Measurements from ENCODE around the gene MPPED2. TPM values are rescaled to one million over a fixed set of nuclear protein-coding genes. Genes with fewer than 3 reads are reported as not detected.

Gene MPPED2, protein sequence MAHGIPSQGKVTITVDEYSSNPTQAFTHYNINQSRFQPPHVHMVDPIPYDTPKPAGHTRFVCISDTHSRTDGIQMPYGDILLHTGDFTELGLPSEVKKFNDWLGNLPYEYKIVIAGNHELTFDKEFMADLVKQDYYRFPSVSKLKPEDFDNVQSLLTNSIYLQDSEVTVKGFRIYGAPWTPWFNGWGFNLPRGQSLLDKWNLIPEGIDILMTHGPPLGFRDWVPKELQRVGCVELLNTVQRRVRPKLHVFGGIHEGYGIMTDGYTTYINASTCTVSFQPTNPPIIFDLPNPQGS
- 2.4 to 4.0 TPM (median 2.6 TPM) in 3 replicates for total RNA-seq (2021)
- Bru-seq, nascent RNA: percentile 52 among the genes with signal in this experiment
- long read RNA-seq, experiment 1, partial matches to known transcripts: 0 of 6 reads
- long read RNA-seq, experiment 1, other reads (novel, unspliced or antisense): 6 of 6 reads
- long read RNA-seq, experiment 2, partial matches to known transcripts: 0 of 3 reads
- long read RNA-seq, experiment 2, other reads (novel, unspliced or antisense): 2 of 3 reads
- long read RNA-seq, experiment 3, partial matches to known transcripts: 0 of 1 reads
- long read RNA-seq, experiment 3, other reads (novel, unspliced or antisense): 1 of 1 reads

DNA sequence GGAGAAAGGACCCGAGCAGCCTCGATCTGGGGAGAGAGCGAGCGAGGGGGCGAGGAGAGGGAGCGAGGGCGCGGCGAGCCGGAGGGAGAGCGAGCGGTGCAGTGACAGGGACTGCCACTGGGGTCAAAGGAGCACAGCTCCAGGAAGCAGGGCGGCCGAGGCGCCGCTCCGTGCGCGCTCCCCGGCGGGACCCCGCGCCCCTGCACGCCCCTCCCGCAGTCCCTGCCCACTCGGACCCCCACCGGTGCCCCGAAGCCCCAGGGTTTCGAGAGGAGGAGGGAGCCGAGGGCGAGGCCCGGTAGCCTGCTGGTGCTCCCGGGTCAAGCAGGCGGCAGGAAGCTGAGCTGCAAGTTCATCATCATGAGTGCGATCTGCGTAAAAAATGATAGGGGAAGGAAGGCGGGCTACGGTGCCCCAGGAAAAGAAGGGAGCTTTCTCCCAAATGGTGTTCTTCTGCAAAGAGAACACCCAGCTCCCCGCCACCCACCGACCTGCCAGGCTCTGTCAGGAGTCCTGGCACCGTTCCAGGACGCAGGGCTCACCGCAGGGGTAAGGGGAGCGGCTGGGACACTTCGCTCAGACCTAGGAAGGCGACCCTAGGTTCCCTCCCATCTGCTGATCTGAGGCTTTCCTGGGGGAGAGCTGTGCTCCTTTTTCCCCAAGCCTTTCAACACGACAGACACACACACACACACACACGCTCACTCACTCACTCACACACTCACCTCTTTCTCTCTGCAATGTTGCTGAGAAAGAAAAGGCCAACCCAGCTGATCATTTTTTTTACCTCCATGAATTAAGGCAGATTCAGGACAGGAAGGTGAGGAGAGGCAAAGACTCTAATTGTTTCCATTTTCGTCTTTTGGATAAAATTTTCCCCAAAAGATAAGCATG is at the start of gene MPPED2:
Gene MPPED2, minus strand, starts transcription at position 103 of the 894 bp plus-strand sequence. CDS start 5,980 bp downstream, outside the sequence.
- Mint-ChIP-seq H3K4me1 (peaks cover 28% of the 10 kb centered on the region), H3K36me3 (no peaks in the 10 kb centered on the region), H3K4me3 (peak within 1 kb of the TSS; percentile 86), H3K27ac (no peak within 1 kb of the TSS), H3K27me3 (ENCODE audit: low read depth) (peaks cover 61% of the 10 kb centered on the region), H3K9me3 (no peaks in the 10 kb centered on the region)
- POLR2A ChIA-PET: interaction anchor here (0.9 to 1.4 kb wide), 2 partner anchors 26 to 264 kb away, joined by 4 read pairs; partner anchors contain the start of gene ARL14EP
- CTCF ChIA-PET: interaction anchor here (0.7 to 1.8 kb wide), 12 partner anchors 12 to 328 kb away, joined by 3 to 6 read pairs (median 3); partner anchors contain the start of gene ARL14EP
- DNase-seq (ENCODE audit: low spot score) (peak; percentile 81), ATAC-seq (peak; percentile 83)
- no peak for TF ChIP-seq SMAD4 (CRISPR knock-in tag; IDR thresholded peaks at IDR 0.05)
- TF ChIP-seq, protein P1, sequence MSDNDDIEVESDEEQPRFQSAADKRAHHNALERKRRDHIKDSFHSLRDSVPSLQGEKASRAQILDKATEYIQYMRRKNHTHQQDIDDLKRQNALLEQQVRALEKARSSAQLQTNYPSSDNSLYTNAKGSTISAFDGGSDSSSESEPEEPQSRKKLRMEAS (CRISPR knock-in tag; IDR thresholded peaks at IDR 0.05): peak; percentile 47; the same call in 1 of the 2 replicates
- no peak for TF ChIP-seq NFATC4 (CRISPR knock-in tag; IDR thresholded peaks at IDR 0.05)
- TF ChIP-seq, protein P2, sequence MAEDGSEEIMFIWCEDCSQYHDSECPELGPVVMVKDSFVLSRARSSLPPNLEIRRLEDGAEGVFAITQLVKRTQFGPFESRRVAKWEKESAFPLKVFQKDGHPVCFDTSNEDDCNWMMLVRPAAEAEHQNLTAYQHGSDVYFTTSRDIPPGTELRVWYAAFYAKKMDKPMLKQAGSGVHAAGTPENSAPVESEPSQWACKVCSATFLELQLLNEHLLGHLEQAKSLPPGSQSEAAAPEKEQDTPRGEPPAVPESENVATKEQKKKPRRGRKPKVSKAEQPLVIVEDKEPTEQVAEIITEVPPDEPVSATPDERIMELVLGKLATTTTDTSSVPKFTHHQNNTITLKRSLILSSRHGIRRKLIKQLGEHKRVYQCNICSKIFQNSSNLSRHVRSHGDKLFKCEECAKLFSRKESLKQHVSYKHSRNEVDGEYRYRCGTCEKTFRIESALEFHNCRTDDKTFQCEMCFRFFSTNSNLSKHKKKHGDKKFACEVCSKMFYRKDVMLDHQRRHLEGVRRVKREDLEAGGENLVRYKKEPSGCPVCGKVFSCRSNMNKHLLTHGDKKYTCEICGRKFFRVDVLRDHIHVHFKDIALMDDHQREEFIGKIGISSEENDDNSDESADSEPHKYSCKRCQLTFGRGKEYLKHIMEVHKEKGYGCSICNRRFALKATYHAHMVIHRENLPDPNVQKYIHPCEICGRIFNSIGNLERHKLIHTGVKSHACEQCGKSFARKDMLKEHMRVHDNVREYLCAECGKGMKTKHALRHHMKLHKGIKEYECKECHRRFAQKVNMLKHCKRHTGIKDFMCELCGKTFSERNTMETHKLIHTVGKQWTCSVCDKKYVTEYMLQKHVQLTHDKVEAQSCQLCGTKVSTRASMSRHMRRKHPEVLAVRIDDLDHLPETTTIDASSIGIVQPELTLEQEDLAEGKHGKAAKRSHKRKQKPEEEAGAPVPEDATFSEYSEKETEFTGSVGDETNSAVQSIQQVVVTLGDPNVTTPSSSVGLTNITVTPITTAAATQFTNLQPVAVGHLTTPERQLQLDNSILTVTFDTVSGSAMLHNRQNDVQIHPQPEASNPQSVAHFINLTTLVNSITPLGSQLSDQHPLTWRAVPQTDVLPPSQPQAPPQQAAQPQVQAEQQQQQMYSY (CRISPR knock-in tag; IDR thresholded peaks at IDR 0.05): no peak
- TF ChIP-seq, protein P3, sequence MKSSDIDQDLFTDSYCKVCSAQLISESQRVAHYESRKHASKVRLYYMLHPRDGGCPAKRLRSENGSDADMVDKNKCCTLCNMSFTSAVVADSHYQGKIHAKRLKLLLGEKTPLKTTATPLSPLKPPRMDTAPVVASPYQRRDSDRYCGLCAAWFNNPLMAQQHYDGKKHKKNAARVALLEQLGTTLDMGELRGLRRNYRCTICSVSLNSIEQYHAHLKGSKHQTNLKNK (CRISPR knock-in tag; IDR thresholded peaks at IDR 0.05): no peak
- no peak for TF ChIP-seq JUN (CRISPR knock-in tag; IDR thresholded peaks at IDR 0.05)
- no peak for TF ChIP-seq OVOL2 (CRISPR knock-in tag; IDR thresholded peaks at IDR 0.05; ENCODE audit: borderline replicate concordance)
- TF ChIP-seq ZNF263 (CRISPR knock-in tag; IDR thresholded peaks at IDR 0.05; ENCODE audit: low read depth): peak; percentile 72; the same call in 1 of the 2 replicates
- no peak for TF ChIP-seq SP1 (CRISPR knock-in tag; conservative IDR thresholded peaks at IDR 0.05)
- TF ChIP-seq, protein P4, sequence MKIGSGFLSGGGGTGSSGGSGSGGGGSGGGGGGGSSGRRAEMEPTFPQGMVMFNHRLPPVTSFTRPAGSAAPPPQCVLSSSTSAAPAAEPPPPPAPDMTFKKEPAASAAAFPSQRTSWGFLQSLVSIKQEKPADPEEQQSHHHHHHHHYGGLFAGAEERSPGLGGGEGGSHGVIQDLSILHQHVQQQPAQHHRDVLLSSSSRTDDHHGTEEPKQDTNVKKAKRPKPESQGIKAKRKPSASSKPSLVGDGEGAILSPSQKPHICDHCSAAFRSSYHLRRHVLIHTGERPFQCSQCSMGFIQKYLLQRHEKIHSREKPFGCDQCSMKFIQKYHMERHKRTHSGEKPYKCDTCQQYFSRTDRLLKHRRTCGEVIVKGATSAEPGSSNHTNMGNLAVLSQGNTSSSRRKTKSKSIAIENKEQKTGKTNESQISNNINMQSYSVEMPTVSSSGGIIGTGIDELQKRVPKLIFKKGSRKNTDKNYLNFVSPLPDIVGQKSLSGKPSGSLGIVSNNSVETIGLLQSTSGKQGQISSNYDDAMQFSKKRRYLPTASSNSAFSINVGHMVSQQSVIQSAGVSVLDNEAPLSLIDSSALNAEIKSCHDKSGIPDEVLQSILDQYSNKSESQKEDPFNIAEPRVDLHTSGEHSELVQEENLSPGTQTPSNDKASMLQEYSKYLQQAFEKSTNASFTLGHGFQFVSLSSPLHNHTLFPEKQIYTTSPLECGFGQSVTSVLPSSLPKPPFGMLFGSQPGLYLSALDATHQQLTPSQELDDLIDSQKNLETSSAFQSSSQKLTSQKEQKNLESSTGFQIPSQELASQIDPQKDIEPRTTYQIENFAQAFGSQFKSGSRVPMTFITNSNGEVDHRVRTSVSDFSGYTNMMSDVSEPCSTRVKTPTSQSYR (CRISPR knock-in tag; IDR thresholded peaks at IDR 0.05): no peak
- TF ChIP-seq ZNF671 (CRISPR knock-in tag; IDR thresholded peaks at IDR 0.05): no peak
- TF ChIP-seq FOXP1 (CRISPR knock-in tag; IDR thresholded peaks at IDR 0.05; ENCODE audit: borderline replicate concordance): peak; percentile 54; the same call in 1 of the 2 replicates
- no peak for TF ChIP-seq CBFB (CRISPR knock-in tag; IDR thresholded peaks at IDR 0.05; ENCODE audit: low read depth)

DNA sequence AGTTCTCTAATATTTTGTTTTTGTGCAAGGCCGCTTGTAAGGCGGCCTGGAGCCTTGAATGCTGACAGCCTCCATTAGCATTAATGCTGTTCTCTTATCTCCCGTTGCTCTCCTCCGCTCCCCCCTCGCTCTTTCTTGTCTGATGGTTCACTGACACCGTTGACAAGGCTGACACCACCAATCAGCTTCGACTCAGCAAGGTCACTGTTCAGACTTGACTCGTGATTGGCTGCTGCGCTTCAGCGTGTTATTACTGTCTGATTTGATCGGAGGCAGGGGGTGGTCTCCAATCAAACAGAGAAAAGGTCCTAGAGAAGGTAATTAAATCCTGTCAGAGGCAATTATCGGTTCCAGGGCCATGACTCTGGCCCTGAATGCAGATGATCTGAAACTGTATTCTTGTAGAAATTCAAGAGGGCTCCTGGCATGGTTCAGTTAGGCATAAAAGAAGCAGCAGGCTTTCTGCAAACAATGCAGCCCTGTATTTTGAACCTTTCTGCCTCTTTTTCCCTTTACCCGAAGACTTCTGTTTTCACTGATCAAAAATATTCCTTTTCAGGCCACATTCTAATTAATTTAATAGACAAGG is 49.3 kb upstream of the MPPED2 start:
- DNase-seq (ENCODE audit: low spot score) (peak; percentile 57), ATAC-seq (peak; percentile 98)
- POLR2A ChIA-PET: no interaction called here
- Mint-ChIP-seq H3K4me1 (peaks cover 23% of the 10 kb centered on the region), H3K4me3 (peak overlapping the region; percentile 63), H3K9me3 (no peaks in the 10 kb centered on the region), H3K36me3 (no peaks in the 10 kb centered on the region), H3K27ac (peak overlapping the region; percentile 47; the same call in 1 of the 2 replicates), H3K27me3 (ENCODE audit: low read depth) (no peaks in the 10 kb centered on the region)
- TF ChIP-seq, protein P5, sequence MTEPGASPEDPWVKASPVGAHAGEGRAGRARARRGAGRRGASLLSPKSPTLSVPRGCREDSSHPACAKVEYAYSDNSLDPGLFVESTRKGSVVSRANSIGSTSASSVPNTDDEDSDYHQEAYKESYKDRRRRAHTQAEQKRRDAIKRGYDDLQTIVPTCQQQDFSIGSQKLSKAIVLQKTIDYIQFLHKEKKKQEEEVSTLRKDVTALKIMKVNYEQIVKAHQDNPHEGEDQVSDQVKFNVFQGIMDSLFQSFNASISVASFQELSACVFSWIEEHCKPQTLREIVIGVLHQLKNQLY (CRISPR knock-in tag; IDR thresholded peaks at IDR 0.05): no peak
- TF ChIP-seq NFYB (CRISPR knock-in tag; conservative IDR thresholded peaks at IDR 0.05; ENCODE audit: low read depth): peak; percentile 81
- CTCF ChIA-PET: no interaction called here
